Measurements from ENCODE around the gene PYGB.

PYGB gene

GRCh38 chr20:25209400-25209799, 38.5 kb upstream of the PYGB start:
- no peak for TF ChIP-seq CTCF (conservative IDR thresholded peaks at IDR 0.05; ENCODE audit: low read depth)
- H3K27ac ChIP-seq, result no peak overlapping the region
- no peak for DNase-seq (ENCODE audit: low spot score)
- CTCF ChIA-PET, result no interaction called here
- POLR2A ChIA-PET (ENCODE audit: low non-redundant PET), result no interaction called here

- ChIA-PET CTCF (no interaction called here), POLR2A (ENCODE audit: low non-redundant PET) (interaction anchor here (0.7 kb wide), 1 partner anchor 11 kb away, joined by 3 read pairs; no protein-coding TSS in a partner anchor)
- H3K27ac ChIP-seq, result no peak overlapping the region
- no peak for TF ChIP-seq CTCF (conservative IDR thresholded peaks at IDR 0.05; ENCODE audit: low read depth)
- no peak for DNase-seq (ENCODE audit: low spot score)
Measured at GRCh38 chr20:25209911-25210310, 38.0 kb upstream of the PYGB start.

GRCh38 chr20:25211273-25211672, 36.6 kb upstream of the PYGB start:
- POLR2A ChIA-PET (ENCODE audit: low non-redundant PET), result no interaction called here
- no peak for DNase-seq (ENCODE audit: low spot score)
- TF ChIP-seq CTCF (conservative IDR thresholded peaks at IDR 0.05; ENCODE audit: low read depth), result no peak
- CTCF ChIA-PET, result no interaction called here
- no peak overlapping the region for H3K27ac ChIP-seq

- POLR2A ChIA-PET (ENCODE audit: low non-redundant PET), result no interaction called here
- DNase-seq (ENCODE audit: low spot score), result no peak
- CTCF ChIA-PET, result interaction anchor here (0.6 kb wide), 1 partner anchor 96 kb away, joined by 4 read pairs; no protein-coding TSS in a partner anchor
- TF ChIP-seq CTCF (conservative IDR thresholded peaks at IDR 0.05; ENCODE audit: low read depth), result no peak
- no peak overlapping the region for H3K27ac ChIP-seq
Measured at GRCh38 chr20:25212242-25212641, 35.6 kb upstream of the PYGB start.

GRCh38 chr20:25213566-25214425, 34.1 kb upstream of the PYGB start:
- no peak for TF ChIP-seq CTCF (conservative IDR thresholded peaks at IDR 0.05; ENCODE audit: low read depth)

GRCh38 chr20:25214426-25214790, 33.5 kb upstream of the PYGB start:
- ChIA-PET POLR2A (ENCODE audit: low non-redundant PET) (no interaction called here), CTCF (no interaction called here)
- no peak for DNase-seq (ENCODE audit: low spot score)
- TF ChIP-seq CTCF (conservative IDR thresholded peaks at IDR 0.05; ENCODE audit: low read depth), result no peak
- peak overlapping the region; percentile 6; the same call in 1 of the 2 replicates for H3K27ac ChIP-seq

More at GRCh38 chr20:25213566-25214425, 34.1 kb upstream of the PYGB start:
- ChIA-PET CTCF (interaction anchor here (0.7 kb wide), 1 partner anchor 10 kb away, joined by 3 read pairs; no protein-coding TSS in a partner anchor), POLR2A (ENCODE audit: low non-redundant PET) (no interaction called here)
- DNase-seq (ENCODE audit: low spot score), result no peak
- peak overlapping the region; percentile 6 for H3K27ac ChIP-seq
